Epithelial cell of proximal tubule (primary cell): ENCODE data around the gene CCDC117. TPM values are rescaled to one million over a fixed set of nuclear protein-coding genes. Genes with fewer than 3 reads are reported as not detected.

Experiments used
- DNase-seq: peaks from one replicate; pipeline ENCODE4 v3.0.0-alpha.2; 2011; ENCODE audit warnings: low read depth
- H3K4me3 ChIP-seq: 2 replicates; pipeline ENCODE4 v1.5.1; 2011; ENCODE audit warnings: low read depth, mild to moderate bottlenecking, low read length
- CTCF ChIP-seq: conservative IDR thresholded peaks from 2 replicates; pipeline ENCODE4 v1.5.1; 2012; ENCODE audit warnings: low read depth, mild to moderate bottlenecking, low read length
- total RNA-seq: library from RNA; depleted of rRNA; stranded (reverse); fragments of >200 nt; gene quantifications from 2 replicates; pipeline ENCODE4 v1.2.3, GENCODE V29; 2015

CCDC117 gene
- total RNA-seq, 1 donor from 2014 or later = 17.1 TPM

- TF ChIP-seq CTCF = no peak
Measured at GRCh38 chr22:28791841-28792490, 19.5 kb downstream of the CCDC117 start.

DNA sequence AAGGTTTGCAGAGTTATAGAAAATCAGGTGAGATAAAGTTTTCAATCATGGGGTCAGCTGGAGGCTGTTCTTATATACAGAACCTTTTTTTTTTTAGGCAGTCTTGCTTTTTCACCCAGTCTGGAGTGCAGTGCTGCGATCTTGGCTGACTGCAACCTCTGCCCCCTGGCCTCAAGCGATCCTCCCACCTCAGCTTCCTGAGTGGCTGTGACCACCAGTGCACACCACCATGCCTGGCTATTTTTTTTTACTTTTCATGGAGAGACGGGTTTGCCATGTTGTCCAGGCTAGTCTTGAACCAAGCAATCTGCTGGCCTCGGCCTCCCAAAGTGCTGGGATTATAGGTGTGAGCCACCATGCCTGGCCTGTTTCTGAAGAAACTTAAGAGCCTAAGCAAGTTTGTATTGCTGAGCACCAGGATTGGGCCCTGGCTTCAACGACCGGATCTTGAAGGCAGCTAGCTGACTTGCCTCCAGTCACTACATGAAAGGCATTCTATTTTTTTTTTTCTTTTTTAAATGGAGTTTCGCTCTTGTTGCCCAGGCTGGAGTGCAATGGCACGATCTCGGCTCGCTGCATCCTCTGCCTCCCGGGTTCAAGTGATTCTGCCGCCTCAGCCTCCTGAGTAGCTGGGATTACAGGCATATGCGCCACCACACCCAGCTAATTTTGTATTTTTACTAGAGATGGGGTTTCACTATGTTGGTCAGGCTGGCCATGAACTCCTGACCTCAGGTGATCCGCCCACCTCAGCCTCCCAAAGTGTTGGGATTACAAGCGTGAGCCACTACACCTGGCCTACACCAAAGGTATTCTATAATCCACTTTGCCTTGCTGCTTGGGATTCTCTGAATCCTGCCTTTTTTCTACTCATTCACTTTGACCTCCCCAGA, 20.2 kb downstream of the CCDC117 start:
- DNase-seq = no peak
- no peak overlapping the region for H3K4me3 ChIP-seq
- no peak for TF ChIP-seq CTCF

More at GRCh38 chr22:28791841-28792490, 19.5 kb downstream of the CCDC117 start:
- H3K4me3 ChIP-seq = no peak overlapping the region
- DNase-seq = no peak

DNA sequence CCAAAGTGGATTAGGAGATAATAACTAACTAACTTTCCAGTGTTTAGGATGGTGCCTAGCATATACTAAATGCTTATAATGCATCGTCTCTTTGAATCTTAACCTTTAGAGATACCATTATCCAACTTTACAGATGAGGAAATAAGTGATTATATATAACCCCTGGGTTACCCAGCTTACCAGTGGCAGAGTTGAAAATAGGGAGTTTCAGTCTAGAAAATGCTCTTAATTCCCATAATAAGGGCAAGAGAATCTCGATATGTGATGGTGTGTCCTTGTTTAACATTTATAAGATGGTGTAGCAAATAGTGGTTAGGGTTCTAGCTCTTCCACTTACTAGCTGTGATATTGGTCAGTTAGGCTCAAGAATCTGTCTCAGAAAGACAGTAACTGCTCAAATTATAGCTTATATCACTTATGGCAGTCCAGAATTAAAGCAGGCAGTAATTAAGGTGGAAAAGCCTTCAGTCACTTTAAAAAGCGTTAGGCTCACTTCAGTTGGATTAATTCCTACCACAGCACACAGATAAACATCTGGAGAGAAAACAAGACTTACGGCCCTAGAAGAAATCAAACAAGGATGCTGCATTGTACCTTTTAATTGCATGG, 21.6 kb downstream of the CCDC117 start:
- H3K4me3 ChIP-seq = no peak overlapping the region
- DNase-seq = no peak
- no peak for TF ChIP-seq CTCF

GRCh38 chr22:28795071-28795693, 22.7 kb downstream of the CCDC117 start:
- H3K4me3 ChIP-seq = no peak overlapping the region
- no peak for TF ChIP-seq CTCF
- DNase-seq = no peak

- no peak for TF ChIP-seq CTCF
- no peak overlapping the region for H3K4me3 ChIP-seq
- no peak for DNase-seq
Measured at GRCh38 chr22:28795932-28796856, 23.7 kb downstream of the CCDC117 start.
